DMS 273 (cell line): Measurements from ENCODE around the gene MCTP1.

Experiments
- DNase-seq: peaks from one replicate; lab custom pipeline; 2025; ENCODE audit not compliant: unreplicated experiment; lab: John Stamatoyannopoulos, UW

The MCTP1 gene

DNA sequence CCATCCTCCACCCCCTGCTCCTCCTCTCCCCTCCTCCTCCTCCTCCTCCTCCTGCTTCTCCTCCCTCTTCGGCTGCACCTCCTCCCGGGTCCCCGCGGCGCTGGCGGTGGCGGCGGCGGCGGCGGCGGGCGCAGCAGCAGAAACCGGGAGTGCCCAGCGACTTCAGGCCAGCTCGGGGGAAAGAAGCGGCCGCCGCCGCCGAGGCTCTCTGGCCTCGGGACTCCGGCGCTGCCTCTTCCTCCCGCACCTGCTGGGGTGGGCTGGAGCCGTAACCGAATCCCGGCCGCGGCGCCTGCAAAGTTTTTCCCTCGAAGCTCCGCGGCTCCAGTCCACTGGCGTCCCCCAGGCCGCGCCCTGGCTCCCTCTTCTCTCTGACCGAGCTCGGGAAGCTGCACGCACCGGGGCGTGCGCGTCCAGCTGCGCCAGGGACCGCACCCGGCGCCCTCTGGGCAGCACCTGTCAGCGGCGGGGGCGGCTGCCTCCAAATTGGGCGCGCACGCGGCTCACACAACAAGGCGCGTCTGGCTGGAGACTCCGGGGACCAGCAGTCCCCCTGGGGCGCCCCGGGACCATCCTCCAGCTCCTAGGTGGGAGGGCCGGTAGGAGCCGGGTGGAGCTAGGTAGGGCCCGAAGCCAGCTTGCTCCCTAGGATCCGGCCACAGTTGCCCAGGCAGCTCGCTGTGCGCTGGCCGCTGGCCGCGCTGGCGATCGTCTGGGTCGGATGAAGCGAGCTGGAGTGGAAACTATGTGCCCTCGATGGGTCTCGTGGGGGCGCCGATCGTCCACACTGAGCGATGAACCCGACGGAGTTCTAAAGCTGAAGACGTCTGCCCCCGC lies at the start of gene MCTP1:
TSS of gene MCTP1 (minus strand) at position 523 of the 837 bp plus-strand sequence.
- DNase-seq = peak; percentile 84

DNA sequence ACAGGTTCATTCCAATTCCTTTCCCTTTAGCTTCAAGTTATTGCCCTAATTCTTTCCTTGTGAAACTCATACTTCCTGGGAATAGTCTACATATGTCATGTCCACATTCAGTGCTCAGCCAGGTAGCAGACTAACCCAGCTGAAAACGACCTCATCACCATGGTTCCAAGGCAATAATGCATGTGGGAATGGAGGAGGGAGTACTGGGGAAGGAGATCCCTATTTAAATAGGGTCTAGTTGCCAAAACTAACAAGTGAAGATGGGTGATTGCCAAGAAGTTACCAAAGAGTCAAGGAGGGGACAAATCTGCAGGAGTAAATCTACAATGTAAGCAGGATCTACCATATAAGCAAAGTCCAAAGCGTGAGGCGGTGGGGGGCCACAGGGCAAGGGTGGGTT lies 47.3 kb upstream of the MCTP1 start:
- peak; percentile 43 for DNase-seq

GRCh38 chr5:95331358-95331757 lies 46.5 kb upstream of the MCTP1 start:
- DNase-seq = peak; percentile 50

DNA sequence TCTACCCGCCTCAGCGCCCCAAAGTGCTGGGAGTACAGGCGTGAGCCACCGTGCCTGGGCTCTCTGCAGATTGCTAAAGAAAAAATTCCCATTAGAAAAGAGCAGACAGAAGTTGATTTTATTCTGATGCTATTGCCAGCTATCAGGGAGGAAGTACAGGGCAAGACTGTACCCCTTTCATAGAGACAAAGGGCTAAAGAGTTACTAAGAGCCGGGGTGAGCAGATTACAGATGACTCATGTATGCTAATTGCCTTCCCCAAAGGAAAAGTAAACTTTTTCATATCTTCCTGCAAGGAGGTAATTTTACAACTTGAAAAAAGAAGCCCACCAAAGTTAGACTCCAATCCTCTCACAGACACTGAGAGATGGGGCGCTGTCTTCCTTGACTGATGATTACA lies 42.3 kb upstream of the MCTP1 start:
- DNase-seq = no peak

GRCh38 chr5:95317687-95318086 lies 32.8 kb upstream of the MCTP1 start:
- no peak for DNase-seq

DNA sequence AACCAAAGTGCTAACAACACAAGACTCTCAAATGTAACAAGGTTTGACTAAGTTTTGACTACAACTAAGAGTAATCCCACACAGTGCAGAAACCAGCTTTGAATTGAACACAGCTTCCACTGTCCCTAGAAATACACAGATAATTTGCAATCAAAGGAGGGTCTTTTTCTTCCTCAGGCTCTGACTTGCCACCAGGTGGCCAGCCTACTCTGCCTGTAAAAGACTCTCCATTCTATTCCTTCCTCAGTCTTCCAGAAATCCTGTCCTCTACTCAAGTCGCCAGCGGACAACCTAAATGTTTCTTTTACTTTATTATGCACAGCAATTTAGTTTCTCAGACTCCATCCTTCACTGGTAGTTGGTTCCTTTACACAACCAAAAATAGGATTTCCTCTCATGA lies 32.2 kb upstream of the MCTP1 start:
- peak; percentile 36 for DNase-seq

- no peak for DNase-seq
Measured at GRCh38 chr5:95304711-95305110, 19.8 kb upstream of the MCTP1 start.

DNA sequence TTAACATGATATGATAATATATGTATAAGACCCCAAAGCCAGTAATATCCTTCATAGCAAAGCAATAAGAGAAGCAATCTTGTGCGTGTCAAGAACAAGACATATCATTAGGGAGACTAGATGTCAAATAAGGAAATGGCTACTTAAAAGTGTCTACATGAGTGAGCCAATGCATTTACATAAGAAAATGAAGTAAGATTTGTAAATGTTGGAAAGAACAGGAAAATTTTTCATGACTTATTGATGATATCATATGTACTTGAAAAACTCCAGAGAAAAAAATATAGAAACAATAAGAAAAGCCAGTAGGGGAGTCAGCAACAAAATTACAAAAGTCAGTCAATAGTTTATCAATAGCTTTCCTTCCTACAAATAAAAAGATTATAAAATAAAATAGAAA lies 13.8 kb upstream of the MCTP1 start:
- no peak for DNase-seq

DNA sequence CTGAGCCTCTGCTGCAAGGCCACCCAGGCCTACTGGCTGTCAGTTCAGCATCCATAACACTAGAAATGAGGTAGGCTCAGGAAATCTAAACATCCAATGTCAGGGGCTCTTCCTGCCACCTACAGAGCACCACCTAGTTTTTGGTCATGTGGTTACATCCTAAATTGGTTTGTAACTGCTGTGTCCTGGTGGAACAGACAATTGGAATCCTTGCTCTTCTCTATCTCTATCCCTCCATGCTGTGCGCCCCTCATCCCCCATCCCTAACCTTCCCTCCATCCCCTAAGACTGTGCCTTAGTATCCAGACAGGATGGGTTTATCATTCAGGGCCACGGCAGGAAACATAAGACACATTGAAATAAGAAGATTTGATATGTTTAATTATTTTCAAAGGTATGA lies 11.4 kb upstream of the MCTP1 start:
- DNase-seq = no peak

DNA sequence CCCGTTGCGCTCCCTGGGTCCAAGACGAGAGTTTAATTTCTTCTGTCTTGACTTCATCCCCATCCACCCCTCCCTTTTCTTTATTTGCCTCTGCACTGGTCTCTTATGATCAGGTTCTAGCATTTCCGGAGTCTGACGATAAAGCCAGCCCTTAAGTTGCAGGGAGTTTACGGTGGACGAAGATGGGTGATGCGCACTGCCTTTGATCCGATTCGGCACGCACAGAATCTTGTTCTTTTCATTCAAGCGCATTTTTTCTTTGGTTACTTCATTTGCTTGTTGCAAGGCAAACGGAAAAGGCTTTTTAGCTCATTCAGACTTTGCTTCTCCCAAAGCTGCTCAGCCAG lies 488 bp upstream of the MCTP1 start:
- DNase-seq = no peak

- peak; percentile 86 for DNase-seq
Measured at GRCh38 chr5:95283761-95284571, 928 bp downstream of the MCTP1 start.

DNA sequence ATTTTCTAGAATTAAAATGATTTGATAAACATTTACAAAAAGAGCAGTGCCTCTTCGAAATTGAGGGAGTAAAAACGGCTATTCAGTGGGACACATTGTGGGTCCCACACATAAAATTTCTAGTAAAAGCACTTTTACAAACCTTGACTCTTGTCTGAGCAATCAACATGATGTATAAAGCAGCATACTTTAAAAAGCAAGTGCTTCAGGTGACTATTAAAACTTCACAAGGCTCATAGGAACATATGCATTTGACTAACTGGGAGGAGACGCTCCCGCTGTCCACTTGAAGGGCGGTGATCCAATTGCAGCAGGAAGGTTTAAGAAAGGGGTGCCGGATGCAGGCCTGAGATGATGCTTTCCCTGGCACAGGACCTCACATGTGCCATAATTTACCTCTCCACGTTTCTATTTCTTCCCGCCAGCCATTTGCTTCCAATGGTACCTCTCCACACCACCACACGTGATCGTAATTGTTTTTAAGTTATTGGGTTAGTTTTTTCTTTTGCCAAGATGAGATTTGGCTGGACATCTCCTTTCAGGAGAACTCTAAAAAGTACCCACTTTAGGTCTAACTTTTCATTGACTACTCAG lies 1.8 kb downstream of the MCTP1 start:
- peak; percentile 72 for DNase-seq

GRCh38 chr5:95281226-95281625 lies 3.7 kb downstream of the MCTP1 start:
- DNase-seq = peak; percentile 74

DNA sequence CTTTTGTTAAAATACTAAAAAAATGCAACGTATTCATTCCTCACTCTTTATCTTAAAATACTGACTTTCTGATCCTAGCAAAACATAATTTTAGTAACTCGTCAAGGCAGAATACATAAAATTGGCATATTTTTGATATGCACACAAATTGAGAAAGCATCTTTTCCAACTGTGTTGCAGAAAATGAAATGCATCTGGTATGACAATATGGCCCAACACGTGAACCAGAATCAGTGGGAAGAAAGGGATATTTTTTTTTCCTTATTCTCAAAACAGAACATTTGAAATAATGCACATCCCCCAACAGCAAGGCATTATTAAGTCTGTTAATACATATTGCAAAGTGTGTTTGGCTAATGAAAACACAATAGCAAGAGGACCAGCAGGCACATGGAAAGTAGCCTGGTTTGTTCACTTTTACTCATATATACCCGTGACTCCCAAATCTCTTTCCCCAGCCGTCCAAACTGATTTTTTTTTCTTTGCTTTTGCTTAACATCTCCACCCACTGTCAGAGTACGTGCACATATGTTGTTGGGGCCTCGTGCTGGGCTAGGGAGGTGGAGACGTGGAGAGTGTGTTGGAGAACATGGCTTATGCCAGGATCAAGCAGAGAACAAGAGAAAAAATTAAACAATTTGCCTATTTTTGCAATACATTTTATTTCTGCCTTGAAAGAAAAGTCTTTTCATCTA lies 4.3 kb downstream of the MCTP1 start:
- DNase-seq = peak; percentile 92

- DNase-seq = no peak
Measured at GRCh38 chr5:95274011-95274410, 10.9 kb downstream of the MCTP1 start.

- no peak for DNase-seq
Measured at GRCh38 chr5:95272316-95272929, 12.5 kb downstream of the MCTP1 start.

GRCh38 chr5:95262933-95263660 lies 21.8 kb downstream of the MCTP1 start:
- DNase-seq = no peak

DNA sequence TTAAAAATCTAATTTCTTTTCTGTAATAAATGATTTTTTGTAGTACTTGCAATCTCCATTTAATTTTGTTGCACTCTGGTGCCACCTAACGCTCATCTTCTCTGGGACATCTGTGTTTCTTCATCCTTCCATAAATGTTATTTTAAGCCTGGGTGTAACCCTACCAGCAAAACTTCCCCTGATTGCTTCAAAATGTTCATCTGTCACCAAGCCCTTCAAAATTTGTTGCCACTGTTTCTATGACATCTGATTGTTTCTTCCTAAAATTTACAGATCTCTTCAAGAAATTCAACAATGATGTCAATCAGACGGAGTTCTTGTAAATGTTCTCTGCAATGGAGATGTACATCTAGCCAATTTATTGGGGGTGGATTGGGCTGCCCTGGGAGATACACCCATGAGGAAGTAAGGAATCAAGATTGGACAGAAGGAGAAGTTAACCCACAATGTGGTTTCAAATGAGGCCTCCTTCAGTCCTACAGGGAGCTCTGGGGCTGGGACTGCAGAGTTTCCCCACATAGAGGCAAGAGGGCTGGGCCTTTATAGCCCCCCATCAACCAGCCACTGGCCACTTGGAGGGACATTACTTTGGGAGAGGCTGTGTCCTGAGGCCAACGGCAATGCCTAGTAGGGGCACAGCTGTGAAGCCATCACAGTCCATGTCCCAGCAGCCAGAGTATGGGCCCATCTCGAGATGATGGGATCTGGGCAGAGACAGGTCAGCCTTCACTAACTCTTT lies 23.3 kb downstream of the MCTP1 start:
- peak; percentile 54 for DNase-seq

DNA sequence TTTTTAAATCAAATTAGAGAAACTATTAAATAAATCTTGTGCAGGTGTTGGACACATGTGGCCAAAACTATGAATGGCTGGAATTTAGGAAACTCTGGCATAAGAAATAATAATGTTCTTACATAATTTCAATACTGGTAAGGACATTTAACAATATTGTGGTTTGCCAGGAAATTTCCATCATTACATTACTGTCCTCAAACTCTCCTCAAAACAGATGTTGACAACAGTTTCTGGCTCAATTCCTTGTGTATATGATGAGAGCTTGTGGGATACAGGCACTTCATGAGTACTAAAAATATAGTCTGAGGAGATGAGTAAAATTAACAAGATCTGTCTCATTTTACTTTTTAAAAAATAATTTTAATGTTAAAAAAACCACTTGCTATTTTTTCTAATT lies 27.9 kb downstream of the MCTP1 start:
- no peak for DNase-seq

DNA sequence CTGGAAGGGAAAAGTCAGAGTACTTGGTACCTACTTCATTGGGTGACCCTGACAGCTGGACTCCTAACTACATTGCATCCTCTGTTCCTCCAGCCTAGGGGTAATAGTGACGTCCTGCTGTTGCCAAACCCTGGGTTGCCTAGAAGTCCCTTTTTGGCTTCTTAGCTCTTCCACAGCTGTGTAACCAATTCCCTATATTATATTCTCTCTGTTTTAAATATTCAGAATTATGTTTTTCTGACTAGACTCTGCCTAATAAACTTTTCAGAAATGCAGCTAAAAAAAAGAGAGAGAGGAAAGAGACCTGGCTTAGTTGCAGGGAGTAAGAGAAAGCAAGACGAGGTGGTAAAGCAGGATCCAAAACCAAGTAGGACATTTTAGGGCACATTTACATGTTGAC lies 28.4 kb downstream of the MCTP1 start:
- no peak for DNase-seq
